Peyer's patch (tissue), 4 donors: Measurements from ENCODE around the gene SCN1B. TPM values are rescaled to one million over a fixed set of nuclear protein-coding genes. Genes with fewer than 3 reads are reported as not detected.
"Not testable (repeated sequence)": the region's sequence is repeated elsewhere in the genome, so short reads cannot be mapped to it uniquely, and the experiment has no call there.

ENCODE experiments used
- DNase-seq, 3 donors: peaks; one replicate each; pipeline ENCODE4 v3.0.0-alpha.2; 2017 to 2019
- H3K27ac ChIP-seq, 4 donors: fragments of 200-600 bp; sonication (generic); one replicate each; pipeline ENCODE4 v1.5.1; 2016 to 2019
- H3K27me3 ChIP-seq, 2 donors: fragments of 200-600 bp; sonication (generic); one replicate each; pipeline ENCODE4 v1.5.1; 2019
- H3K36me3 ChIP-seq, 3 donors: fragments of 200-600 bp; sonication (generic); one replicate each; pipeline ENCODE4 v1.5.1; 2016 to 2019
- H3K4me1 ChIP-seq, 4 donors: fragments of 200-600 bp; sonication (generic); one replicate each; pipeline ENCODE4 v1.5.1; 2016 to 2019
- H3K4me3 ChIP-seq, 4 donors: fragments of 200-600 bp; sonication (generic); 1 replicate in 3 of 4; 2 replicates in 1 of 4; pipeline ENCODE4 v1.5.1; 2016 to 2019; ENCODE audit warnings: mild to moderate bottlenecking in 1 of 4
- H3K9me3 ChIP-seq, 4 donors: fragments of 200-600 bp; sonication (generic); one replicate each; pipeline ENCODE4 v1.5.1; 2016 to 2019; ENCODE audit warnings: mild to moderate bottlenecking in 1 of 4
- POLR2A ChIP-seq, 2 donors: fragments of 450-650 bp; IDR thresholded peaks; one replicate each; pipeline ENCODE4 v1.5.1; 2017; ENCODE audit warnings: antibody characterized with exemption in 2 of 2, mild to moderate bottlenecking in 2 of 2, moderate library complexity in 2 of 2
- total RNA-seq, 4 donors: library from RNA; depleted of rRNA; stranded (reverse); fragments of >200 nt; gene quantifications; one replicate each; pipeline ENCODE4 v1.1.0, GENCODE V29; 2016
- TF ChIP-seq, protein P1 (sequence below), 6 experiments: fragments of 450-650 bp in 4 of 6; fragments of 200-600 bp in 2 of 6; sonication (generic) in 1 of 6; IDR thresholded peaks; one replicate each; pipeline ENCODE4 v1.5.1; 2017 to 2019; ENCODE audit warnings: antibody characterized with exemption in 6 of 6, mild to moderate bottlenecking in 3 of 6, moderate library complexity in 1 of 6

The SCN1B gene
- total RNA-seq, 4 donors from 2014 or later, result 2.8 to 9.1 (median 5.1) TPM

DNA sequence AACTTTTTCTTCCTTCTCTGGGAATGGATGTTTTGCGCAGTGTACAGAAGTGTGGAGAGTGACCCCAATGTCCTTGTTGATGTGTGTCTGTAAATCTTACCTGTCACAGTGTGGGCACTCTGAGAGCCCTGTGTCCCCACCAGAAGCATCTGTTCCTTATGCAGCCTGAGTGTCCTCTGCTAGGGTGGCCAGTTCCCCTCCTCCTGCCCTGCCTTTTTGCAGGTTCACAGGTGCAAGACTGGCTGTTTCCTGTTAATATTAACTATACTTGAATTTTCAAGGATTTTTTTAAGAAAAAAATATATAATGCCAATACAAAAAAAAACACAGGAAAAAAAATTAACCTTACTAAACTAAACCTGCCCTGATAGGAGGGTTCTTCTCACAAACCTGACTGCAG lies 42.2 kb upstream of the SCN1B start:
- no peaks in the 10 kb centered on the region for H3K27me3 ChIP-seq
- TF ChIP-seq, protein P1, sequence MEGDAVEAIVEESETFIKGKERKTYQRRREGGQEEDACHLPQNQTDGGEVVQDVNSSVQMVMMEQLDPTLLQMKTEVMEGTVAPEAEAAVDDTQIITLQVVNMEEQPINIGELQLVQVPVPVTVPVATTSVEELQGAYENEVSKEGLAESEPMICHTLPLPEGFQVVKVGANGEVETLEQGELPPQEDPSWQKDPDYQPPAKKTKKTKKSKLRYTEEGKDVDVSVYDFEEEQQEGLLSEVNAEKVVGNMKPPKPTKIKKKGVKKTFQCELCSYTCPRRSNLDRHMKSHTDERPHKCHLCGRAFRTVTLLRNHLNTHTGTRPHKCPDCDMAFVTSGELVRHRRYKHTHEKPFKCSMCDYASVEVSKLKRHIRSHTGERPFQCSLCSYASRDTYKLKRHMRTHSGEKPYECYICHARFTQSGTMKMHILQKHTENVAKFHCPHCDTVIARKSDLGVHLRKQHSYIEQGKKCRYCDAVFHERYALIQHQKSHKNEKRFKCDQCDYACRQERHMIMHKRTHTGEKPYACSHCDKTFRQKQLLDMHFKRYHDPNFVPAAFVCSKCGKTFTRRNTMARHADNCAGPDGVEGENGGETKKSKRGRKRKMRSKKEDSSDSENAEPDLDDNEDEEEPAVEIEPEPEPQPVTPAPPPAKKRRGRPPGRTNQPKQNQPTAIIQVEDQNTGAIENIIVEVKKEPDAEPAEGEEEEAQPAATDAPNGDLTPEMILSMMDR (IDR thresholded peaks at IDR 0.05), result no peak
- H3K9me3 ChIP-seq, result no peaks in the 10 kb centered on the region
- no peak overlapping the region for H3K27ac ChIP-seq
- H3K36me3 ChIP-seq, result no peaks in the 10 kb centered on the region
- peaks cover 0 to 9% (median 0%) of the 10 kb centered on the region in 4 donors for H3K4me1 ChIP-seq
- DNase-seq, result no peak
- H3K4me3 ChIP-seq, result no peak overlapping the region

DNA sequence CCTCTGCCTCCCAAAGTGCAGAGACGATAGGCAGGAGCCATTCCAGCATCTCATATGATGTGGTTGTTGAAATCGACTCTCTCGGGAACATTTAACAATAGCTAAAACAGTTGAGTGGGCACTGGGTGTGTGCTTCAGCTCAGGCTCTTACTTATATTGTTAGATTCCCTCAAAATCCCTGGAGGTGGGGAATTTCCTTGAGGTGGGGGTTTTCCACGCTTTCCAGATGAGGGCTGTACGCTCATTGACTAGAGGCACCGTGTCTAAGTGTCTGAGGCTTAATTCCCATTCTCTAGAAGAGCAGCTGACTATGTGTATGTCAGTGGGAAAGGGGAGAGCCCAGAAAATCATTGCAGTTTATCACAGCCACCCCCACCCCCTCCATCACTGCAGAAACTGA lies 41.0 kb upstream of the SCN1B start:
- Histone ChIP-seq H3K4me3 (no peak overlapping the region), H3K27me3 (no peaks in the 10 kb centered on the region), H3K27ac (no peak overlapping the region), H3K36me3 (no peaks in the 10 kb centered on the region), H3K9me3 (no peaks in the 10 kb centered on the region), H3K4me1 (peaks cover 0 to 12% (median 0%) of the 10 kb centered on the region in 4 donors)
- no peak for TF ChIP-seq POLR2A (IDR thresholded peaks at IDR 0.05)
- TF ChIP-seq, protein P1 (IDR thresholded peaks at IDR 0.05), result no peak
- DNase-seq, result no peak

DNA sequence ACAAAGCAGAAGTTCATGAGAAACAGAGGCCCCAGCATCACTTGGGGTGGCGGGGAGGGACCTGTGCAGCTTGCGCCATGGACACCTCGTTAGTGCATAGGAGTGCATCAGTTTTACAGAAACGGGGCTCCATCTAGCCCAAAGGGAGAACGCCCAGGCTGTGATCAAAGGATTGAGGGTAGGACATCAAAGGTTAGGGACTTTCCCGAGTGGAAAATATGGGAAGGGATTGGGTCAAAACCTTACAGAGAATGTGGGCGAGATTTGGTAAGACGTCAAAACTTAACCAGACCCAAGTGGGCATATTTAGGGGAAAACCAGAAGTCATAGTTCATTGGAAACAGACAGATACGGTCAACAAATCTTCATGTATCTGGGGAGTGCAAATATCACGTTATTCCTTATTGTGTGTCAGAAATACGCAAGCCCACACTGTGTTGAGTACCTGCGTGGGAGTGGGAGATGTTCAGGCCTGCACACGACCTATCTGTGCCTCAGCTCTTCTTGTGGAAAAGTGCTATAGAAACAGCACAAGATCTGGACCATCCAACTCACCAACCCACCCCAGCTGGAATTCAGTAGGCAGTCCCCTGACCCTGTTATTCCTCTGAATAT lies 39.6 kb upstream of the SCN1B start:
- Histone ChIP-seq H3K4me3 (no peak overlapping the region), H3K27ac (no peak overlapping the region)
- DNase-seq, result no peak

DNA sequence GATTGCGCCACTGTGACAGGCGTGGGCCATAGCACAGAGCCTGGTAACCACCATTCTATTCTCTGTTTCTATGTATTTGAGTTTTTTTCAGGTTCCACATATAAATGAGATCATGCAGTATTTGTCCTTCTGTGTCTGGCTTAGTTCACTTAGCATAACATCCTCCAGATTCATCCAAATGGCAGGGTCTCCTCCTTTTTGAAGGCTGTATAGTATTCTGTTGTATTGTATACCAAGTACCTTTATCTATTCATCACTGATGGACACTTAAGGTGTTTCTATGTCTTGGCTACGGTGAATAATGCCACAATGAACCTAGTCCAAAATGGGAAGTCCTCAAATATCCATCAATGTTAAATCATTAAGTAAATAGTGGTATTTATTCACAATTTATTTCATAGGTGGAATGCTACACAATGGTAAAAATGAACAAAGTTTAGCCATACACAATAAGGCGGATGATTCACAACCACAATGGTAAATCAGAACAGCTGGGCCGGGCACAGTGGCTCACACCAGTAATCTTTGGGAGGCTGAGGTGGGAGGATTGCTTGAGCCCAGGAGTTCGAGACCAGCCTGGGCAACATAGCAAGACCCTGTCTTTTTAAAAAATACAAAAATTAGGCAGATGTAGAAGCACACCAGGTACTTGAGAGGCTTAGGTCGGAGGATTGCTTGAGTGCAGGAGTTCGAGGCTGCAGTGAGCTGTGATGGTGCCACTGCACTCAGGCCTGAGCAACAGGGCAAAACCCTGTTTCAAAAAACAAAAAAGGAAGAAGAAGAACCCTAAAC lies 38.5 kb upstream of the SCN1B start:
- Histone ChIP-seq H3K27me3 (no peaks in the 10 kb centered on the region), H3K36me3 (no peaks in the 10 kb centered on the region), H3K4me1 (peaks cover 0 to 24% (median 0%) of the 10 kb centered on the region in 4 donors), H3K27ac (no peak overlapping the region), H3K4me3 (no peak overlapping the region), H3K9me3 (peaks cover 0 to 5% (median 0%) of the 10 kb centered on the region in 4 donors)
- no peak for TF ChIP-seq POLR2A (IDR thresholded peaks at IDR 0.05)
- TF ChIP-seq, protein P1 (IDR thresholded peaks at IDR 0.05), result no peak
- no peak for DNase-seq

More for the DNA sequence above, 39.6 kb upstream of the SCN1B start:
- Histone ChIP-seq H3K36me3 (no peaks in the 10 kb centered on the region), H3K4me1 (peaks cover 0 to 18% (median 0%) of the 10 kb centered on the region in 4 donors), H3K9me3 (peaks cover 0 to 5% (median 0%) of the 10 kb centered on the region in 4 donors), H3K27me3 (no peaks in the 10 kb centered on the region)
- TF ChIP-seq, protein P1 (IDR thresholded peaks at IDR 0.05), result no peak
- no peak for TF ChIP-seq POLR2A (IDR thresholded peaks at IDR 0.05)

DNA sequence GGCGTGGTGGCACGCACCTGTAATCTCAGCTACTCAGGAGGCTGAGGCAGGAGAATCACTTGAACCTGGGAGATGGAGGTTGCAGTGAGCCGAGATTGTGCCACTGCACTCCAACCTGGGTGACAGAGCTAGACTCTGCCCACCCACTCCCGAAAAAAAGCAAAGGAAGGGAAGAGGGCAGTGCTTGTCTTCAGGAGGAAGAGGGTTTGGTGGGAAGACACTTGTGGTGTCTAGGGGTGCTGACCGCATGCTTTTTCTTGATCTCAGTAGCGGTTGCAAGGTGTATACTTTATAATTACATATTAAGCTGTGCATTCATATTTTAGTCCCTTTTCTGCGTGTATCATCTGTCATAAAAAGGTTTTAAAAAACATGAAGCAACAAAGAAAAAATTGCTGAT lies 37.7 kb upstream of the SCN1B start:
- not testable (repeated sequence) for H3K27ac ChIP-seq, H3K9me3 ChIP-seq, DNase-seq, H3K4me3 ChIP-seq, H3K36me3 ChIP-seq, H3K27me3 ChIP-seq
- H3K4me1 ChIP-seq, result peaks cover 0 to 32% (median 0%) of the 10 kb centered on the region in 4 donors

DNA sequence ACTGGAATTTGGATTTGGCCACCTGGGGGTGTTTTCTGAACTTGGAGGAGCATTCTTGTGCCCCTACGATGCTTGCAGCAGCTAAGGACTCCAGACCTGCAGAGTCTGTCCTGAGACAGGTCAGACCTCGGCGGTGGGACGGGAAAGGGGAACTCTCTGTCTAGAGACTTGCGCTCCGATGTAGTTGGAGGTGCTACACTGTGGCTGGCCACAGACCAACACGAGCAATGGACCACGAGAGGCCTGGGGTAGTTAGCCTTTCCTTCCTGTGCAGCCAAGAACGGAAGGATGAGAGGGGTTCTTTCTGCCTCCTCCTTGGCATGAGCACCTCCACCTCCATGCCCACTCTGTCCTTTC lies 36.0 kb upstream of the SCN1B start:
- H3K27ac ChIP-seq, result peak overlapping the region in 2 of 4 donors; percentile 31 to 68
- H3K27me3 ChIP-seq, result no peaks in the 10 kb centered on the region
- H3K36me3 ChIP-seq, result no peaks in the 10 kb centered on the region
- H3K4me1 ChIP-seq, result peaks cover 0 to 45% (median 2%) of the 10 kb centered on the region in 4 donors
- TF ChIP-seq POLR2A (IDR thresholded peaks at IDR 0.05), result no peak
- TF ChIP-seq, protein P1 (IDR thresholded peaks at IDR 0.05), result no peak
- no peak for DNase-seq
- no peak overlapping the region for H3K4me3 ChIP-seq
- H3K9me3 ChIP-seq, result peaks cover 0 to 5% (median 0%) of the 10 kb centered on the region in 4 donors
